IMR-90 (cell line): ENCODE data around the gene KIAA0040. TPM values are rescaled to one million over a fixed set of nuclear protein-coding genes. Genes with fewer than 3 reads are reported as not detected.

Experiments used
- ATAC-seq: fragments of 200-7000 bp; cut with Tn5 transposase; 2 replicates; pipeline ENCODE4 v1.9.1; 2020; ENCODE audit warnings: low read depth, mild to moderate bottlenecking, moderate library complexity
- BruUV-seq: library from RNA; stranded (reverse); fragments of 400-500 nt; replicated peaks from 2 replicates; lab custom pipeline; 2021; lab: Mats Ljungman, UMichigan
- CTCF ChIA-PET: fragments of 300-600 bp; formaldehyde crosslinking; extraction: SDS; loops from one replicate; lab custom pipeline; 2021; ENCODE audit warnings: antibody characterized with exemption; lab: Yijun Ruan, JAX
- POLR2A ChIA-PET: fragments of 300-600 bp; sonication (Branson Sonifier 250); formaldehyde crosslinking; loops from one replicate; lab custom pipeline; 2022; ENCODE audit warnings: antibody characterized with exemption; ENCODE audit not compliant: unreplicated experiment; lab: Charles Lee
- DNase-seq: peaks from one replicate; pipeline ENCODE4 v3.0.0; 2013
- H2AFZ ChIP-seq: replicated peaks from 2 replicates; pipeline ENCODE3; 2013; ENCODE audit warnings: low read length, mild to moderate bottlenecking; ENCODE audit not compliant: poor library complexity
- H2AK5ac ChIP-seq: 2 replicates; pipeline ENCODE4 v1.6.1; 2013; ENCODE audit warnings: low read depth, low read length, inconsistent platforms
- H2AK9ac ChIP-seq: replicated peaks from 2 replicates; pipeline ENCODE3; 2013; ENCODE audit warnings: mild to moderate bottlenecking, low read depth, low read length, moderate library complexity; ENCODE audit not compliant: poor library complexity
- H2BK120ac ChIP-seq: 2 replicates; pipeline ENCODE4 v1.6.1; 2013; ENCODE audit warnings: low read depth, low read length, inconsistent platforms
- H2BK15ac ChIP-seq: 3 replicates; pipeline ENCODE4 v1.6.1; 2013; ENCODE audit warnings: low read depth, low read length, inconsistent platforms
- H2BK20ac ChIP-seq: 2 replicates; pipeline ENCODE4 v1.6.1; 2013; ENCODE audit warnings: low read depth, mild to moderate bottlenecking, inconsistent platforms, low read length, moderate library complexity
- H2BK5ac ChIP-seq: 2 replicates; pipeline ENCODE4 v1.6.1; 2013; ENCODE audit warnings: mild to moderate bottlenecking, low read depth, low read length, inconsistent platforms; ENCODE audit not compliant: poor library complexity, severe bottlenecking
- H3K14ac ChIP-seq: replicated peaks from 2 replicates; pipeline ENCODE4 v1.6.1; 2013; ENCODE audit warnings: low read depth, low read length, inconsistent platforms
- H3K18ac ChIP-seq: 2 replicates; pipeline ENCODE4 v1.6.1; 2013; ENCODE audit warnings: low read depth, low read length, control low read depth
- H3K23ac ChIP-seq: 2 replicates; pipeline ENCODE4 v1.6.1; 2013; ENCODE audit warnings: low read depth, low read length, inconsistent platforms
- H3K27ac ChIP-seq: 2 replicates; pipeline ENCODE4 v1.5.1; 2013; ENCODE audit warnings: mild to moderate bottlenecking, control low read depth, low read length; ENCODE audit not compliant: insufficient read depth
- H3K27me3 ChIP-seq: 2 replicates; pipeline ENCODE4 v1.6.1; 2013; ENCODE audit warnings: low read length; ENCODE audit not compliant: control insufficient read depth, insufficient read depth
- H3K36me3 ChIP-seq: 2 replicates; pipeline ENCODE4 v1.6.1; 2013; ENCODE audit warnings: low read length, mixed read lengths; ENCODE audit not compliant: control insufficient read depth, insufficient read depth
- H3K4ac ChIP-seq: 2 replicates; pipeline ENCODE4 v1.6.1; 2013; ENCODE audit warnings: low read depth, low read length, inconsistent platforms
- H3K4me1 ChIP-seq: 2 replicates; pipeline ENCODE4 v1.6.1; 2013; ENCODE audit warnings: low read length, mixed read lengths; ENCODE audit not compliant: control insufficient read depth, insufficient read depth
- H3K4me2 ChIP-seq: 2 replicates; pipeline ENCODE4 v1.6.1; 2013; ENCODE audit warnings: low read depth, mild to moderate bottlenecking, control low read depth, low read length, moderate library complexity
- H3K4me3 ChIP-seq: 2 replicates; pipeline ENCODE4 v1.5.1; 2013; ENCODE audit warnings: low read depth, mild to moderate bottlenecking, control low read depth, low read length, moderate library complexity; ENCODE audit not compliant: insufficient read depth
- H3K56ac ChIP-seq: 2 replicates; pipeline ENCODE4 v1.6.1; 2013; ENCODE audit warnings: low read length, inconsistent platforms; ENCODE audit not compliant: insufficient read depth; ENCODE audit errors: extremely low read depth
- H3K79me1 ChIP-seq, 2 experiments: 2 replicates each; pipeline ENCODE4 v1.6.1; 2013; ENCODE audit warnings: low read length in 2 of 2, inconsistent platforms in 1 of 2, low read depth in 1 of 2
- H3K9ac ChIP-seq: 2 replicates; pipeline ENCODE4 v1.6.1; 2013; ENCODE audit warnings: low read depth, low read length, control low read depth
- H3K9me1 ChIP-seq: 2 replicates; pipeline ENCODE4 v1.6.1; 2013; ENCODE audit warnings: low read length, inconsistent platforms; ENCODE audit not compliant: insufficient read depth
- H3K9me3 ChIP-seq: 2 replicates; pipeline ENCODE4 v1.6.1; 2013; ENCODE audit warnings: low read length; ENCODE audit not compliant: control insufficient read depth, insufficient read depth
- H4K20me1 ChIP-seq: 2 replicates; pipeline ENCODE4 v1.6.1; 2013; ENCODE audit warnings: low read length, inconsistent platforms; ENCODE audit not compliant: insufficient read depth
- H4K5ac ChIP-seq: 2 replicates; pipeline ENCODE4 v1.6.1; 2013; ENCODE audit warnings: mild to moderate bottlenecking, low read depth, low read length, control low read depth
- H4K8ac ChIP-seq, 2 experiments: 2 replicates each; pipeline ENCODE4 v1.6.1; 2013; ENCODE audit warnings: low read depth in 2 of 2, low read length in 2 of 2, control low read depth in 1 of 2, inconsistent platforms in 1 of 2
- H4K91ac ChIP-seq: 2 replicates; pipeline ENCODE4 v1.6.1; 2013; ENCODE audit warnings: low read depth, low read length, inconsistent platforms; ENCODE audit not compliant: insufficient read depth
- CEBPB ChIP-seq: IDR thresholded peaks from 2 replicates; pipeline ENCODE4 v1.6.1; 2012; ENCODE audit warnings: low read depth, low read length, improper control_type of control experiment
- USF2 ChIP-seq: fragments of 150-350 bp; IDR thresholded peaks from 2 replicates; pipeline ENCODE4 v1.6.1; 2017; ENCODE audit warnings: mild to moderate bottlenecking, antibody characterized with exemption, low read length, low read depth
- WGBS, 2 experiments: methylation state at CpG; one replicate each; pipeline versions ENCODE4 v1.1.5 to v1.1.7; 2013; ENCODE audit warnings: missing lambda C conversion rate in 2 of 2; ENCODE audit not compliant: insufficient read length in 1 of 2; ENCODE audit errors: extremely low coverage in 2 of 2; 5-methylcytosine and 5-hydroxymethylcytosine counted together
- dilution Hi-C: fragments of 300-500 bp; cut with HindIII; formaldehyde crosslinking; loops from one replicate; pipeline ENCODE4 v1.14.3; 2018; ENCODE audit warnings: low sequenced_read_pairs; ENCODE audit not compliant: unreplicated experiment
- in situ Hi-C: fragments of 300-500 bp; cut with MboI; formaldehyde crosslinking; loops from 3 replicates; pipeline ENCODE4 v1.14.3; 2019; ENCODE audit warnings: low sequenced_read_pairs, inconsistent platforms, mixed read lengths
- intact Hi-C: fragments of 100-400 bp; cut with micrococcal nuclease; formaldehyde crosslinking; loops from 2 replicates; pipeline ENCODE4 v1.10.0; 2022
- polyA plus RNA-seq, 3 experiments: library from polyadenylated mRNA; depleted of rRNA; stranded (reverse); fragments of >200 nt; gene quantifications; 2 replicates each; pipeline ENCODE4 v1.2.3, GENCODE V29; 2012; ENCODE audit warnings: low replicate concordance in 1 of 3
- total RNA-seq: library from RNA; depleted of rRNA; stranded (reverse); fragments of >200 nt; gene quantifications from 2 replicates; pipeline ENCODE4 v1.2.3, GENCODE V29; 2012

The KIAA0040 gene
- total and polyA plus RNA-seq, 2 of the 4 experiments (the other 2 are of a cell fraction), result 0.05 to 0.18 TPM

- Histone ChIP-seq H3K23ac (no peak overlapping the region), H3K14ac (no peak overlapping the region), H2BK5ac (no peak overlapping the region), H3K79me1 (no peaks in the 10 kb centered on the region), H3K56ac (no peak overlapping the region), H4K20me1 (no peaks in the 10 kb centered on the region), H3K36me3 (no peaks in the 10 kb centered on the region), H3K4me3 (no peak overlapping the region), H2BK20ac (no peak overlapping the region), H2BK120ac (no peak overlapping the region), H3K9me3 (no peaks in the 10 kb centered on the region), H3K4me2 (no peak overlapping the region), H3K4ac (no peak overlapping the region), H3K9ac (no peak overlapping the region), H2BK15ac (no peak overlapping the region), H4K8ac (no peak overlapping the region), H3K18ac (no peak overlapping the region), H3K9me1 (no peaks in the 10 kb centered on the region; the same call in 1 of the 2 replicates), H4K5ac (no peak overlapping the region), H2AK9ac (no peak overlapping the region), H3K27ac (no peak overlapping the region), H4K91ac (no peak overlapping the region), H2AFZ (no peak overlapping the region), H3K4me1 (no peaks in the 10 kb centered on the region), H2AK5ac (no peak overlapping the region), H3K27me3 (no peaks in the 10 kb centered on the region)
- CTCF ChIA-PET, result interaction anchor here (0.6 to 1.8 kb wide), 16 partner anchors 8 to 109 kb away, joined by 3 to 13 read pairs (median 4); no protein-coding TSS in a partner anchor
- DNase-seq (no peak), ATAC-seq (no peak)
- TF ChIP-seq USF2, result no peak
- peak; percentile 44; the same call in 1 of the 2 replicates for TF ChIP-seq CEBPB
- dilution Hi-C loops (no loop called here), in situ Hi-C loops (no loop called here), intact Hi-C loops (loop anchor here (1.0 kb wide), 1 partner anchor 96 kb away; no protein-coding TSS in a partner anchor)
- no TSS peak for BruUV-seq
- no CpG with 5 or more reads among the region's 1 CpG for WGBS, 2 experiments
- POLR2A ChIA-PET, result no interaction called here
Observed at GRCh38 chr1:175124861-175125260, 67.7 kb downstream of the KIAA0040 start.
